Ovary (tissue), 3 donors: ENCODE results near the gene CCNO.

ENCODE experiments used
- EP300 ChIP-seq: sonication (generic); formaldehyde crosslinking; IDR thresholded peaks from one replicate; pipeline ENCODE4 v1.6.1; 2017; ENCODE audit warnings: antibody characterized with exemption
- POLR2A ChIP-seq: fragments of 450-650 bp; IDR thresholded peaks from one replicate; pipeline ENCODE4 v1.6.1; 2017; ENCODE audit warnings: antibody characterized with exemption, mild to moderate bottlenecking, moderate library complexity
- TF ChIP-seq, protein P1 (sequence below), 3 donors: fragments of 450-650 bp in 2 of 3; fragments of 200-600 bp in 1 of 3; IDR thresholded peaks; one replicate each; pipeline versions ENCODE4 v1.5.1 to v1.8.0; 2016 to 2022; ENCODE audit warnings: antibody characterized with exemption in 3 of 3, mild to moderate bottlenecking in 1 of 3
- donor health status: DM: no; HTN: no; CAD: no.

DNA sequence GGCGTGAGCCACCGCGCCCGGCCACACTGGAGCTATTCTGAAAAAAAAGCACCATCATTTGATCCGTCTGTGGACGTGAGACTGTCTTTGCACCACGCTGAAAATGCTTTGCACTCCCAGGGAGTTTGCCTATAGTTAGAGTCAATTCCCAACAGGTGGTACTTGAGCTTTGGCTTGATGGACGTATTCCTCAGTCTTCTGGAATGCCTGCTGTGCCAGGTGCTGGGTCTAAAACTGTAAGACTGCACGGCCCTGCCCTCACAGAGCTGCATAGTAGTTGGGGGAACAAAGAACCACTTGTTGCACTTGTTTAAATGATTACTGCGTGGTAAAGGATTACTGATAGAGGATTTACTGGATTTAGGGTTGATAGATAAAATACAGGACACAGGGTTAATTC is 3.4 kb upstream of the CCNO start:
- TF ChIP-seq, protein P1, sequence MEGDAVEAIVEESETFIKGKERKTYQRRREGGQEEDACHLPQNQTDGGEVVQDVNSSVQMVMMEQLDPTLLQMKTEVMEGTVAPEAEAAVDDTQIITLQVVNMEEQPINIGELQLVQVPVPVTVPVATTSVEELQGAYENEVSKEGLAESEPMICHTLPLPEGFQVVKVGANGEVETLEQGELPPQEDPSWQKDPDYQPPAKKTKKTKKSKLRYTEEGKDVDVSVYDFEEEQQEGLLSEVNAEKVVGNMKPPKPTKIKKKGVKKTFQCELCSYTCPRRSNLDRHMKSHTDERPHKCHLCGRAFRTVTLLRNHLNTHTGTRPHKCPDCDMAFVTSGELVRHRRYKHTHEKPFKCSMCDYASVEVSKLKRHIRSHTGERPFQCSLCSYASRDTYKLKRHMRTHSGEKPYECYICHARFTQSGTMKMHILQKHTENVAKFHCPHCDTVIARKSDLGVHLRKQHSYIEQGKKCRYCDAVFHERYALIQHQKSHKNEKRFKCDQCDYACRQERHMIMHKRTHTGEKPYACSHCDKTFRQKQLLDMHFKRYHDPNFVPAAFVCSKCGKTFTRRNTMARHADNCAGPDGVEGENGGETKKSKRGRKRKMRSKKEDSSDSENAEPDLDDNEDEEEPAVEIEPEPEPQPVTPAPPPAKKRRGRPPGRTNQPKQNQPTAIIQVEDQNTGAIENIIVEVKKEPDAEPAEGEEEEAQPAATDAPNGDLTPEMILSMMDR (IDR thresholded peaks at IDR 0.05) = no peak
- no peak for TF ChIP-seq POLR2A
- no peak for TF ChIP-seq EP300
